HL-60/S4 treated with phorbol 12-myristate 13-acetate at 8.2 ng/mL for 4 days and 3 days (cell line): ENCODE data around the gene MRPL21.
"Not testable (repeated sequence)": the region's sequence is repeated elsewhere in the genome, so short reads cannot be mapped to it uniquely, and the experiment has no call there.

Source experiments
- in situ Hi-C: fragments of 300-500 bp; cut with MboI; formaldehyde crosslinking; loops from 2 replicates; pipeline ENCODE4 v1.15.0; 2022; ENCODE audit warnings: low sequenced_read_pairs

MRPL21 gene

GRCh38 chr11:68914761-68915160, 11.1 kb upstream of the MRPL21 start:
- in situ Hi-C loops = no loop called here

GRCh38 chr11:68913188-68913587, 9.6 kb upstream of the MRPL21 start:
- in situ Hi-C loops = no loop called here

GRCh38 chr11:68912254-68912653, 8.6 kb upstream of the MRPL21 start:
- in situ Hi-C loops = no loop called here

GRCh38 chr11:68911731-68912130, 8.1 kb upstream of the MRPL21 start:
- in situ Hi-C loops = no loop called here

GRCh38 chr11:68910965-68911364, 7.3 kb upstream of the MRPL21 start:
- in situ Hi-C loops = no loop called here

- in situ Hi-C loops = no loop called here
These were observed 4.6 kb upstream of the MRPL21 start for GRCh38 chr11:68908273-68908672.

- in situ Hi-C loops = no loop called here
These were observed 2.1 kb upstream of the MRPL21 start for GRCh38 chr11:68905421-68906360.

- in situ Hi-C loops = no loop called here
These were observed 716 bp upstream of the MRPL21 start for GRCh38 chr11:68904248-68904847.

GRCh38 chr11:68900835-68901381, 2.7 kb downstream of the MRPL21 start:
- in situ Hi-C loops = no loop called here

GRCh38 chr11:68897441-68897840, 6.2 kb downstream of the MRPL21 start:
- in situ Hi-C loops = no loop called here

GRCh38 chr11:68896171-68896959, 7.3 kb downstream of the MRPL21 start:
- in situ Hi-C loops = no loop called here

- in situ Hi-C loops = no loop called here
These were observed 10.3 kb downstream of the MRPL21 start for GRCh38 chr11:68893282-68893681.

- in situ Hi-C loops = no loop called here
These were observed 11.1 kb downstream of the MRPL21 start for GRCh38 chr11:68892576-68892975.

GRCh38 chr11:68891351-68891948, 12.2 kb downstream of the MRPL21 start:
- in situ Hi-C loops = no loop called here

GRCh38 chr11:68890490-68891231, 13.0 kb downstream of the MRPL21 start:
- in situ Hi-C loops = no loop called here

GRCh38 chr11:68889948-68890446, 13.6 kb downstream of the MRPL21 start:
- in situ Hi-C loops = no loop called here

GRCh38 chr11:68884827-68885226, 18.8 kb downstream of the MRPL21 start:
- in situ Hi-C loops = not testable (repeated sequence)

- in situ Hi-C loops = no loop called here
These were observed 21.2 kb downstream of the MRPL21 start for GRCh38 chr11:68882391-68882790.

GRCh38 chr11:68881320-68881719, 22.3 kb downstream of the MRPL21 start:
- in situ Hi-C loops = no loop called here

GRCh38 chr11:68880851-68881250, 22.8 kb downstream of the MRPL21 start:
- in situ Hi-C loops = no loop called here
